ENCODE results near the gene CUEDC1. TPM values are rescaled to one million over a fixed set of nuclear protein-coding genes. Genes with fewer than 3 reads are reported as not detected.
A peak's percentile ranks its signal among the peaks of the same experiment; 100 is the strongest.

Gene CUEDC1
- total and polyA plus RNA-seq, 2 of the 13 experiments (the other 11 are each of a cell fraction or from before 2014, with no cell fraction given), result 7.4 to 12.9 TPM

DNA sequence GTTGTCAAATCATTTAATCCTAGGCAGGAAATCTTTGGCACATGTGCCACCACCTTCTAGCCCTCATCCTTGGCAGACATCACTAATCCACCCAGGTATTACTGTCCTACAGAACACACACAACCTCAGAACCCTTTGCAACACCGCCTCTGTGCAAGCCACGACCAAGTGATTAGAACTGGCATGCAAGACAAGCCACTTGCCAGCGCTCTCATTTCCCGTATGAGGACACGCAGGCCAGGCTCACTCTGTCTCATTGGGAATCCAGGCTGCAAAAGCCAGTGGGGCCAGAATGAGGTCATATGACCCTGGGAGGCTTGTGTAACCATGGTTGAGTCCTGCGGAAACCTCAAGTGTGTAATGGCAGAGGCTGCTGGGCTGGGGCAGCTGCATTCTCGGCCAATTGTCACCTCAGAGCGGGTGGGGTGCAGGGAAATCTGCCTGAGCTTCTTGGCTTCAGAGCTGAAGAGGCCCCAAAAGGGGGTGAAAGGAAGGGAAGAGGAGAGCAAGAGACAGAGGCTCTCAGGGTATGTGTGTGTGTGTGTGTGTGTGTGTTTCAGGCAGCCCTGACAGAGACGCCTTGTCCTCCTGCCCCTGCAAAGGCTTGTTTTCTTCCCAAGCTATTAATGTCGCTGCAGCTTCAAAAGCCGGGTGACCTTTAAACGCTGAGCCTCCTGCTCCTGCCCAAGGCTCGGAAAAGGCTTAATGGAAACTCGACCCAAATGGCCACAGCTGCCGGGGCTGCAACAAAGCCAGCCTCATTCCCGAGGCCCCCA lies 62.2 kb downstream of the CUEDC1 start (continued):
- TF ChIP-seq, protein P1, sequence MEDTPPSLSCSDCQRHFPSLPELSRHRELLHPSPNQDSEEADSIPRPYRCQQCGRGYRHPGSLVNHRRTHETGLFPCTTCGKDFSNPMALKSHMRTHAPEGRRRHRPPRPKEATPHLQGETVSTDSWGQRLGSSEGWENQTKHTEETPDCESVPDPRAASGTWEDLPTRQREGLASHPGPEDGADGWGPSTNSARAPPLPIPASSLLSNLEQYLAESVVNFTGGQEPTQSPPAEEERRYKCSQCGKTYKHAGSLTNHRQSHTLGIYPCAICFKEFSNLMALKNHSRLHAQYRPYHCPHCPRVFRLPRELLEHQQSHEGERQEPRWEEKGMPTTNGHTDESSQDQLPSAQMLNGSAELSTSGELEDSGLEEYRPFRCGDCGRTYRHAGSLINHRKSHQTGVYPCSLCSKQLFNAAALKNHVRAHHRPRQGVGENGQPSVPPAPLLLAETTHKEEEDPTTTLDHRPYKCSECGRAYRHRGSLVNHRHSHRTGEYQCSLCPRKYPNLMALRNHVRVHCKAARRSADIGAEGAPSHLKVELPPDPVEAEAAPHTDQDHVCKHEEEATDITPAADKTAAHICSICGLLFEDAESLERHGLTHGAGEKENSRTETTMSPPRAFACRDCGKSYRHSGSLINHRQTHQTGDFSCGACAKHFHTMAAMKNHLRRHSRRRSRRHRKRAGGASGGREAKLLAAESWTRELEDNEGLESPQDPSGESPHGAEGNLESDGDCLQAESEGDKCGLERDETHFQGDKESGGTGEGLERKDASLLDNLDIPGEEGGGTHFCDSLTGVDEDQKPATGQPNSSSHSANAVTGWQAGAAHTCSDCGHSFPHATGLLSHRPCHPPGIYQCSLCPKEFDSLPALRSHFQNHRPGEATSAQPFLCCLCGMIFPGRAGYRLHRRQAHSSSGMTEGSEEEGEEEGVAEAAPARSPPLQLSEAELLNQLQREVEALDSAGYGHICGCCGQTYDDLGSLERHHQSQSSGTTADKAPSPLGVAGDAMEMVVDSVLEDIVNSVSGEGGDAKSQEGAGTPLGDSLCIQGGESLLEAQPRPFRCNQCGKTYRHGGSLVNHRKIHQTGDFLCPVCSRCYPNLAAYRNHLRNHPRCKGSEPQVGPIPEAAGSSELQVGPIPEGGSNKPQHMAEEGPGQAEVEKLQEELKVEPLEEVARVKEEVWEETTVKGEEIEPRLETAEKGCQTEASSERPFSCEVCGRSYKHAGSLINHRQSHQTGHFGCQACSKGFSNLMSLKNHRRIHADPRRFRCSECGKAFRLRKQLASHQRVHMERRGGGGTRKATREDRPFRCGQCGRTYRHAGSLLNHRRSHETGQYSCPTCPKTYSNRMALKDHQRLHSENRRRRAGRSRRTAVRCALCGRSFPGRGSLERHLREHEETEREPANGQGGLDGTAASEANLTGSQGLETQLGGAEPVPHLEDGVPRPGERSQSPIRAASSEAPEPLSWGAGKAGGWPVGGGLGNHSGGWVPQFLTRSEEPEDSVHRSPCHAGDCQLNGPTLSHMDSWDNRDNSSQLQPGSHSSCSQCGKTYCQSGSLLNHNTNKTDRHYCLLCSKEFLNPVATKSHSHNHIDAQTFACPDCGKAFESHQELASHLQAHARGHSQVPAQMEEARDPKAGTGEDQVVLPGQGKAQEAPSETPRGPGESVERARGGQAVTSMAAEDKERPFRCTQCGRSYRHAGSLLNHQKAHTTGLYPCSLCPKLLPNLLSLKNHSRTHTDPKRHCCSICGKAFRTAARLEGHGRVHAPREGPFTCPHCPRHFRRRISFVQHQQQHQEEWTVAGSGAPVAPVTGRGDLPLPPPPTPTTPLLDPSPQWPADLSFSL (CRISPR knock-in tag; IDR thresholded peaks at IDR 0.05), result peak; percentile 93
- TF ChIP-seq JARID2 (CRISPR knock-in tag; IDR thresholded peaks at IDR 0.05; ENCODE audit: insufficient replicate concordance) (no peak), ZNF281 (CRISPR knock-in tag; IDR thresholded peaks at IDR 0.05; ENCODE audit: borderline replicate concordance) (no peak), ETV5 (CRISPR knock-in tag; IDR thresholded peaks at IDR 0.05; ENCODE audit: borderline replicate concordance) (peak; percentile 26; the same call in 1 of the 2 replicates), ZNF776 (CRISPR knock-in tag; IDR thresholded peaks at IDR 0.05) (no peak; the same call in 1 of the 2 replicates), ZNF331 (CRISPR knock-in tag; IDR thresholded peaks at IDR 0.05) (peak; percentile 62), SP5 (CRISPR knock-in tag; IDR thresholded peaks at IDR 0.05; ENCODE audit: borderline replicate concordance, low read depth) (no peak), TFDP2 (CRISPR knock-in tag; IDR thresholded peaks at IDR 0.05) (no peak), ZFX (CRISPR knock-in tag; IDR thresholded peaks at IDR 0.05; ENCODE audit: low read depth) (peak; percentile 66), RBAK (CRISPR knock-in tag; IDR thresholded peaks at IDR 0.05) (peak; percentile 45; the same call in 1 of the 2 replicates), AKAP8 (CRISPR knock-in tag; IDR thresholded peaks at IDR 0.05) (no peak), BRCA1 (CRISPR knock-in tag; IDR thresholded peaks at IDR 0.05) (no peak)
- TF ChIP-seq, protein P2, sequence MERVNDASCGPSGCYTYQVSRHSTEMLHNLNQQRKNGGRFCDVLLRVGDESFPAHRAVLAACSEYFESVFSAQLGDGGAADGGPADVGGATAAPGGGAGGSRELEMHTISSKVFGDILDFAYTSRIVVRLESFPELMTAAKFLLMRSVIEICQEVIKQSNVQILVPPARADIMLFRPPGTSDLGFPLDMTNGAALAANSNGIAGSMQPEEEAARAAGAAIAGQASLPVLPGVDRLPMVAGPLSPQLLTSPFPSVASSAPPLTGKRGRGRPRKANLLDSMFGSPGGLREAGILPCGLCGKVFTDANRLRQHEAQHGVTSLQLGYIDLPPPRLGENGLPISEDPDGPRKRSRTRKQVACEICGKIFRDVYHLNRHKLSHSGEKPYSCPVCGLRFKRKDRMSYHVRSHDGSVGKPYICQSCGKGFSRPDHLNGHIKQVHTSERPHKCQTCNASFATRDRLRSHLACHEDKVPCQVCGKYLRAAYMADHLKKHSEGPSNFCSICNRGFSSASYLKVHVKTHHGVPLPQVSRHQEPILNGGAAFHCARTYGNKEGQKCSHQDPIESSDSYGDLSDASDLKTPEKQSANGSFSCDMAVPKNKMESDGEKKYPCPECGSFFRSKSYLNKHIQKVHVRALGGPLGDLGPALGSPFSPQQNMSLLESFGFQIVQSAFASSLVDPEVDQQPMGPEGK (CRISPR knock-in tag; IDR thresholded peaks at IDR 0.05), result peak; percentile 67
- TF ChIP-seq, protein P3, sequence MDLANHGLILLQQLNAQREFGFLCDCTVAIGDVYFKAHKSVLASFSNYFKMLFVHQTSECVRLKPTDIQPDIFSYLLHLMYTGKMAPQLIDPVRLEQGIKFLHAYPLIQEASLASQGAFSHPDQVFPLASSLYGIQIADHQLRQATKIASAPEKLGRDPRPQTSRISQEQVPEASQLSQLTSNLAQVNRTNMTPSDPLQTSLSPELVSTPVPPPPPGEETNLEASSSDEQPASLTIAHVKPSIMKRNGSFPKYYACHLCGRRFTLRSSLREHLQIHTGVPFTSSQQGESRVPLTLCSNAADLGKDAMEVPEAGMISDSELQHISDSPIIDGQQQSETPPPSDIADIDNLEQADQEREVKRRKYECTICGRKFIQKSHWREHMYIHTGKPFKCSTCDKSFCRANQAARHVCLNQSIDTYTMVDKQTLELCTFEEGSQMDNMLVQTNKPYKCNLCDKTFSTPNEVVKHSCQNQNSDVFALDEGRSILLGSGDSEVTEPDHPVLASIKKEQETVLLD (CRISPR knock-in tag; IDR thresholded peaks at IDR 0.05; ENCODE audit: low read depth), result 0 out of 2 replicates have a peak, but pooled peaks have one; percentile 37

All from HepG2 (cell line).